B cell (primary cell): ENCODE data around the gene PITRM1.

Experiments used
- CTCF ChIP-seq: fragments of 200-600 bp; IDR thresholded peaks from one replicate; pipeline ENCODE4 v1.8.0; 2022; ENCODE audit warnings: antibody characterized with exemption, mild to moderate bottlenecking
- EZH2 ChIP-seq: IDR thresholded peaks from 2 replicates; pipeline ENCODE4 v1.6.1; 2012; ENCODE audit warnings: borderline replicate concordance, low read depth, mild to moderate bottlenecking, moderate library complexity, low read length; ENCODE audit not compliant: insufficient read depth, poor library complexity, severe bottlenecking

- TF ChIP-seq EZH2 = no peak
- TF ChIP-seq CTCF = no peak
These were observed 53.9 kb downstream of the PITRM1 start for GRCh38 chr10:3118641-3119091.
